Epithelial cell of proximal tubule (primary cell): ENCODE measurements around the gene WDR36. TPM values are rescaled to one million over a fixed set of nuclear protein-coding genes. Genes with fewer than 3 reads are reported as not detected.
A peak's percentile ranks its signal among the peaks of the same experiment; 100 is the strongest.

ENCODE experiments used
- DNase-seq: peaks from one replicate; pipeline ENCODE4 v3.0.0-alpha.2; 2011; ENCODE audit warnings: low read depth
- H3K4me3 ChIP-seq: 2 replicates; pipeline ENCODE4 v1.5.1; 2011; ENCODE audit warnings: low read depth, mild to moderate bottlenecking, low read length
- total RNA-seq: library from RNA; depleted of rRNA; stranded (reverse); fragments of >200 nt; gene quantifications from 2 replicates; pipeline ENCODE4 v1.2.3, GENCODE V29; 2015
- TF ChIP-seq, protein P1 (sequence below): conservative IDR thresholded peaks from 2 replicates; pipeline ENCODE4 v1.5.1; 2012; ENCODE audit warnings: low read depth, mild to moderate bottlenecking, low read length

The WDR36 gene
- total RNA-seq, 1 donor from 2014 or later: 21.0 TPM

DNA sequence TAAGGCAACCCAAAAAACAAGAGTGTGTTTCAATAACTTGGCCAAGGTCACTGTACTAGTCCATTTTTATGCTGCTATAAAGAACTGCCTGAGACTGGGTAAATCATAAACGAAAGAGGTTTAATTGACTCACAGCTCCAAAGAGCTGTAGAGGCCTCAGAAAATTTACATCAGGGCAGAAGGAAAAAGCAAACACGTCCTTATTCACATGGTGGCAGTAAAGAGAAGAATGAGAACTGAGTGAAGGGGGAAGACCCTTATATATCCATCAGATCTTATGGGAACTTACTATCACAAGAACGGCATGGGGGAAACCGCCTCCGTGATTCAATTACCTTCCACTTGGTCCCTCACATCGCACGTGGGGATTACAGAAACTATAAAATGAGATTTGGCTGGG, 67.7 kb downstream of the WDR36 start:
- TF ChIP-seq, protein P1, sequence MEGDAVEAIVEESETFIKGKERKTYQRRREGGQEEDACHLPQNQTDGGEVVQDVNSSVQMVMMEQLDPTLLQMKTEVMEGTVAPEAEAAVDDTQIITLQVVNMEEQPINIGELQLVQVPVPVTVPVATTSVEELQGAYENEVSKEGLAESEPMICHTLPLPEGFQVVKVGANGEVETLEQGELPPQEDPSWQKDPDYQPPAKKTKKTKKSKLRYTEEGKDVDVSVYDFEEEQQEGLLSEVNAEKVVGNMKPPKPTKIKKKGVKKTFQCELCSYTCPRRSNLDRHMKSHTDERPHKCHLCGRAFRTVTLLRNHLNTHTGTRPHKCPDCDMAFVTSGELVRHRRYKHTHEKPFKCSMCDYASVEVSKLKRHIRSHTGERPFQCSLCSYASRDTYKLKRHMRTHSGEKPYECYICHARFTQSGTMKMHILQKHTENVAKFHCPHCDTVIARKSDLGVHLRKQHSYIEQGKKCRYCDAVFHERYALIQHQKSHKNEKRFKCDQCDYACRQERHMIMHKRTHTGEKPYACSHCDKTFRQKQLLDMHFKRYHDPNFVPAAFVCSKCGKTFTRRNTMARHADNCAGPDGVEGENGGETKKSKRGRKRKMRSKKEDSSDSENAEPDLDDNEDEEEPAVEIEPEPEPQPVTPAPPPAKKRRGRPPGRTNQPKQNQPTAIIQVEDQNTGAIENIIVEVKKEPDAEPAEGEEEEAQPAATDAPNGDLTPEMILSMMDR: peak; percentile 17
- DNase-seq: no peak
- H3K4me3 ChIP-seq: no peak overlapping the region

DNA sequence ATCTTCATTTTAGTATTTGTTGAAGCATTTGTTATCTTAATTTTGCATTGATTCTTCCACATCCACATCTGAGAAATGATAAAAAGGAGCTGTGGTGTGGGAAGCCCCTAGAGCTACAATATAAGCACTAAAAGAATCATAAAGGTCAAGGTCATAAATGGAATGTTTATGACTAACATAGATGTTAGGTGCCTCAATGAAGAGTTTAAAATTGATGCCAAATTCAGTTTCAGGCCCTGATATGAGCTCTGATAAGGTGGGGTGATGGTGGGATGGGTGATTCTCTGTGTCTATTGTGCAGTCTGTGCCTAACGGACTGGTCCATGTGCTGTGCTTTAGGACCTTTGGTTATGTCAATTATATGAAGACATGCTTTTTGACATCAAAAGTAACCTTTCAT, 70.9 kb downstream of the WDR36 start:
- TF ChIP-seq, protein P1: no peak
- H3K4me3 ChIP-seq: no peak overlapping the region
- no peak for DNase-seq

DNA sequence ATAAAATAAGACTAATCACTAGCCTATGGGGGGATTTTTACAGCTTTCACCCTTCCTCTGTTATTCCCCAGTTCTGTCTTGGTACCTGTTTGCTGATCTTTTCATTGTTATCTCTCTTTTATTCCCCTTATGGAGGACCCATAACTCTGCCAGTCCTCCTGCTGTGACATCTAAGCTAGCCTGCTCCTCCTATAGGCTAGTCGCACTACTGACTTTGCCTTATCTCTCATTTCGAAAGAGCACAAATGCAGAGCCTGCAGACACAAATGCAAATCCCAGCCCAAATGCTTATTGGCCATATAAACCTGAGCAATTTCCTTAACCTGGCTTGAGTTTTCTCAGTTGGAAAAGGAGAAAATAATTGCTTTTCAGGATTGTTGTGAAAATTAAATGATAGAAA, 72.9 kb downstream of the WDR36 start:
- no peak overlapping the region for H3K4me3 ChIP-seq
- TF ChIP-seq, protein P1: no peak
- DNase-seq: no peak

DNA sequence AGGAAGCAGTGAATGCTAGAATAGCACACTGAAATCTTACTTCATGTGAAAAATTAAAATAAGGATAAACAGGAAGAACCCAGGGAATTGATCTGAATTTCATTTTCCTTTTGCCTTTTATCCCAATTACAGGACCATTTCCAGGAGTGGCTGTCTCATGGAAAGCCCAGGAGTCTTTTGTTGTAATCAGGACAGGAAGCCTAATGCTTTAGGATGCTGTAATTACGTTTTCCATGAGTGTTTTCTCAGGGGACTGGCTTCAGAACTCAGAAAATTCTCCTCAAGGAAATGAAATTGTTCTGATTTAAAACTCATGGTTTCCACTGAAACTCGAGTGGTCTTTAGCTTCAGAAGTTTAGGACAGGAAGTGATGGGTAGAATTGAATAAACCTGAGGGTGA, 75.4 kb downstream of the WDR36 start:
- TF ChIP-seq, protein P1: no peak
- no peak overlapping the region for H3K4me3 ChIP-seq
- no peak for DNase-seq

DNA sequence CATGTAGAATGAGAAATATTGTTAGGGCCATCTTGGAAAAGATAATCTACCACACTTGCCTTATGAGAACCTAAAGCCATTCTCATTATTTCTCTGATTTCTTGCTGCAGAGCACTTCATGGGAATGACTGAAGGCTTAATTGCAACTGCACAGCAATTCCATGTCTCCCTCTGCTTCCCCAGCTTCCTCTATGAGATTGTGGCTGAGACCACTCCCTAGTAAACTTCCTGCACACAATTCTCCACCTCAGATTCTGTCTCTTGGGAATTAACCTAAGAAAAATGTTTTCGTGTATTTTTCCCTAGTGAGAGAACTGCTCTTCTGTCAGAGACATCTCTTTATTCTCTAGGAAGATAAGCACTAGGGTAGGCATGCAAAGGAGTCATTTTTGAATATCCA, 76.5 kb downstream of the WDR36 start:
- no peak overlapping the region for H3K4me3 ChIP-seq
- DNase-seq: no peak
- TF ChIP-seq, protein P1: no peak

DNA sequence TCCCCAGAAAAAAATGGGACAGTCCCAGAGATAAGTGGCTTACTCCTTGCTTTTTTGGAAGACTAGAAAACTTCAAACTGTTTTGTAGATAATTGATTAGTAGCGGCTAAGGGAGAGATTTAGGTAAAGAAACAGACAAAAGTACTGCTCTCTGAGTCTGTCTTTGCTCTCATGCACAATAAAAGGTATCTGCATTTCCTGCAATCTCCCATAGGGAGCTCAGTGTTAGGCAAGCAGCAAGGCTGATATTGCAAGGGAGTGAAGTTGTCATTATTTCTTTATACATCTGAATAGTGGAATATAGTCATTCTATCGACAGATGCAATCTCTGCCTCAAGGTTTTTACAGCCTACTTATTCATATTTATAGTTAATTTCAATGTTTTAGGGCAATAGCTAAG, 77.1 kb downstream of the WDR36 start:
- no peak overlapping the region for H3K4me3 ChIP-seq
- TF ChIP-seq, protein P1: no peak
- no peak for DNase-seq

DNA sequence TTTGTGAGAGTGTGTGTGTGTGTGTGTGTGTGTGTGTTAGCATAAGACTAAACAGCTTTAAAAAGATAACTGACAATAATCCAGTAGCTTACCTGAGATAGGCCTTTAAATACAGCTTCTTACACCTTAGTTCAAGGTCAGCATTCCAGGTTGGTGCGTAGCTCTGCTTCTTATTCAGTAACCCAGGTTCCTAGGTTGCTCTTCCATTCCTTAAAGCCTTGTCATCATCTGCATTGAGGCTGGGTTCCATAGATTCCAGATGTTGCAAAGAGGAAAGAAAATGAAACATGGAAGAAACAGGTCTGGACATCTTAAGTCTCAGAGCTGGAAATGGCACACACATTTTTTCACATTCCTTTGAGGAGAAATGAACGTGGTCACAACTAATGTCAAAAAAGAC, 78.1 kb downstream of the WDR36 start:
- no peak for DNase-seq
- no peak overlapping the region for H3K4me3 ChIP-seq
- TF ChIP-seq, protein P1: no peak
